ENCODE results near the gene EML5.

EML5 gene

GRCh38 chr14:88614218-88614907, 178.4 kb downstream of the EML5 start:
- peak; percentile 56 for DNase-seq (ENCODE audit: low spot score)

GRCh38 chr14:88613552-88614010, 179.2 kb downstream of the EML5 start:
- peak; percentile 69 for DNase-seq (ENCODE audit: low spot score)

- DNase-seq (ENCODE audit: low spot score), result no peak
Measured at GRCh38 chr14:88612981-88613380, 179.8 kb downstream of the EML5 start.

- DNase-seq (ENCODE audit: low spot score), result no peak
Measured at GRCh38 chr14:88611878-88612277, 180.9 kb downstream of the EML5 start.

GRCh38 chr14:88607829-88608228, 184.9 kb downstream of the EML5 start:
- DNase-seq (ENCODE audit: low spot score), result no peak

GRCh38 chr14:88605594-88605993, 187.2 kb downstream of the EML5 start:
- no peak for DNase-seq (ENCODE audit: low spot score)

GRCh38 chr14:88604212-88604611, 188.5 kb downstream of the EML5 start:
- no peak for DNase-seq (ENCODE audit: low spot score)

GRCh38 chr14:88599761-88600439, 192.9 kb downstream of the EML5 start:
- DNase-seq (ENCODE audit: low spot score), result no peak

- no peak for DNase-seq (ENCODE audit: low spot score)
Measured at GRCh38 chr14:88599326-88599725, 193.4 kb downstream of the EML5 start.

- DNase-seq (ENCODE audit: low spot score), result no peak
Measured at GRCh38 chr14:88598097-88598675, 194.6 kb downstream of the EML5 start.

- no peak for DNase-seq (ENCODE audit: low spot score)
Measured at GRCh38 chr14:88597601-88598000, 195.2 kb downstream of the EML5 start.

GRCh38 chr14:88597038-88597437, 195.7 kb downstream of the EML5 start:
- DNase-seq (ENCODE audit: low spot score), result no peak

GRCh38 chr14:88592031-88592430, 200.7 kb downstream of the EML5 start:
- no peak for DNase-seq (ENCODE audit: low spot score)

GRCh38 chr14:88590173-88590572, 202.6 kb downstream of the EML5 start:
- no peak for DNase-seq (ENCODE audit: low spot score)

GRCh38 chr14:88588081-88588480, 204.7 kb downstream of the EML5 start:
- no peak for DNase-seq (ENCODE audit: low spot score)

- no peak for DNase-seq (ENCODE audit: low spot score)
Measured at GRCh38 chr14:88584451-88584850, 208.3 kb downstream of the EML5 start.

- no peak for DNase-seq (ENCODE audit: low spot score)
Measured at GRCh38 chr14:88576222-88576621, 216.5 kb downstream of the EML5 start.

- no peak for DNase-seq (ENCODE audit: low spot score)
Measured at GRCh38 chr14:88572117-88572516, 220.6 kb downstream of the EML5 start.

- no peak for DNase-seq (ENCODE audit: low spot score)
Measured at GRCh38 chr14:88568196-88568595, 224.6 kb downstream of the EML5 start.

GRCh38 chr14:88565427-88565826, 227.3 kb downstream of the EML5 start:
- no peak for DNase-seq (ENCODE audit: low spot score)

- no peak for DNase-seq (ENCODE audit: low spot score)
Measured at GRCh38 chr14:88563845-88564244, 228.9 kb downstream of the EML5 start.

- DNase-seq (ENCODE audit: low spot score), result peak; percentile 90
Measured at GRCh38 chr14:88562831-88563686, 229.7 kb downstream of the EML5 start, which contains the start of gene ZC3H14. Gene ZC3H14 (plus strand): TSS chr14:88563037. CDS start chr14:88563134, 97 bp downstream.
